ENCODE measurements around the gene TGFBR3L.

TGFBR3L gene

GRCh38 chr19:7961920-7962626, 47.4 kb downstream of the TGFBR3L start:
- no peak for DNase-seq

DNA sequence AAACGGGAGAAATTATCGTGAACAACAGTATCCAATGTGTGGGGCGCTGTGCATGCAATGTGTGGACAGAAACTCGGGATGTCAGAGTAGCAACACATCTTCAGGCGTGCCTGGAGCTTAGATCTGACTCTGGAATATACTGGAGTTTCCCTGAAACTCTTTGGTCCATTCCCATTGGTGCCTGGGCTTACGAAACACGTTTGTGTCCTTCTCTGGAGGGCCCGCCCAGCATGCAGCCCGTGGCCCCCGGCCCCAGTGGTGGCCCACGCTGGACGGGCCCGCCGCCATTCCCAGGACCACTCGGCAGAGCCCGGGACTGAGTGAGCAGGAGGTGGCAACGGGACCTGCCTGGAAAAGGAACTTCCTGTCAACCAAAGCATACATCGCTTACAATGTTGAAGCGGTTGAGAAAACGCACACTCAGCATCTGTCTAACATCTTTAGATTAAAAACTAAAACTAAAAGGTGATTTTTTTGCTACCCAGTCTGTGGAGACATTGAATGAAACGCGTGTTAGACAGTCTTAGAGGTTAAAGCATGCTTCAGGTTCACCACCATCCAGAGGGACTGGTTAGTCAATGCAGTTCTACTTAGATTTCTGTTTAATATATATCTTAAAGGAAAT, 48.1 kb downstream of the TGFBR3L start:
- DNase-seq: no peak

DNA sequence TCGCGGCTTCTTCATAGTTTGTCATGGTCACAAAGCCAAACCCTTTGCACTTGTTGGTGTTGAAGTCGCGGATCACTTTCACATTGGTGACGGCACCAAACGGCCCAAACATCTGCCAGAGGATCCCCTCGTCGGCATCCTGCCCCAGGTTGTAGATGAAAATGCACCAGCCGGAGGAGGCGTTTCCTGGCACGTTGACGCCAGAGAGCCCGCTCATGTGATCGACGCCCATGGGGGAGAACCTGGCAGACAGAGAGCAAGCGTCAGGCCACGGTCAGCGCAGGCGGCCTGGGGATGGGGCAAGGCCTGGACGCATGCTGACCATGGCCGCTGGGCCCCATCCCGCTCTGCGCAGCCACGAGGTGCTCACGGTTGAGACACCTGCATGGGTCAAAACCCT, 48.9 kb downstream of the TGFBR3L start:
- DNase-seq: no peak

DNA sequence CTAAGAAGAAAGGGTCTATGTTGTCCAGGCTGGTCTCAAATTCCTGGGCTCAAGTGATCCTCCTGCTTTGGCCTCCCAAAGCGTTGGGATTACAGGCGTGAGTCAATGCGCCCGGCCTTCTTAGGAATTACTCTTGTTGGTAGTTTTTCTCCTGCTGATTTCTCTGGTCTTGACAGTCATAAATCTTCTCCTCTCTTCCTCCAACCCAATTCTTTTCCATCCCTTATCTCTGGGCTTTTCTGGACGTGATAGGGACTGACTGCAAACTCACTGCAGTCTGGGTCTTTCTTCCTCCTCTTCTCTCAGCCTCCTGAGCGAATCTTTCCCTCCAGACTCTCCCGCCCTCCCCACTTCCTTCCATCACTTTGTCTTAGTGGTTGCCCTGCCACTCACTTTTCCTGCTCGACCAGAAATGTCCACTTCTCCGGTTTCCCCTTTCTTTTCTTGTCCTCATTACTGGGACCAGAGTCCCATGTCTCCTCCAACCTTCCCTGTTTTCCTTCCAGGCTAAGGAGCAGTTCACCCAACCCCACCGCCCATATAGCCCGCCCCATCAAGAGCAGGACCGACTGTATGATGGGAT, 50.7 kb downstream of the TGFBR3L start:
- DNase-seq: no peak

GRCh38 chr19:7965921-7966665, 51.5 kb downstream of the TGFBR3L start:
- no peak for DNase-seq

- DNase-seq: no peak
Measured at GRCh38 chr19:7968008-7968795, 53.6 kb downstream of the TGFBR3L start.
